Heart left ventricle (tissue), 13 donors: Measurements from ENCODE around the gene CPD.

Experiments used
- POLR2A ChIP-seq, 2 donors: fragments of 450-650 bp; IDR thresholded peaks; one replicate each; pipeline ENCODE4 v1.6.1; 2017; ENCODE audit warnings: antibody characterized with exemption in 2 of 2, mild to moderate bottlenecking in 2 of 2, moderate library complexity in 2 of 2
- TF ChIP-seq, protein P1 (sequence below), 12 donors: fragments of 200-600 bp; sonication (generic) in 4 of 12; IDR thresholded peaks; one replicate each; pipeline versions ENCODE4 v1.5.0 to v1.8.0; 2018 to 2022; ENCODE audit warnings: antibody characterized with exemption in 12 of 12, mild to moderate bottlenecking in 5 of 12
- donor health status: ischemic (EF 13 %, LVEDD 7.1; RV severe dilation, severe dysfunction).
- donor health status: DM: no; HTN: yes; CAD: no.
- donor health status: DM: no; HTN: no; CAD: no.
- donor health status: ischemic (EF 25% LVEDD 6.9; RV normal size, moderate dysfunction).
- donor health status: ischemic (EF 25% LVEDD 5.7; RV mildly dilated, moderate dysfunction).
- donor health status: ischemic (EF 35%, LVEDD 5.7; RV mildly dilated, moderate dysfunction).
- donor health status: nonischemic (EF 11% LVEDD 7.7; RV severe dilation, severe dysfunction).
- donor health status: DM: yes; HTN: yes; CAD: no.
- donor health status: PGD.
- donor health status: ischemic (EF 29% LVEDD 5.4; RV normal size, mild dysfunction).
- donor health status: nonischemic (EF 23%, LVEDD 6.1; RV moderate dilation, normal function).

- TF ChIP-seq, protein P1, sequence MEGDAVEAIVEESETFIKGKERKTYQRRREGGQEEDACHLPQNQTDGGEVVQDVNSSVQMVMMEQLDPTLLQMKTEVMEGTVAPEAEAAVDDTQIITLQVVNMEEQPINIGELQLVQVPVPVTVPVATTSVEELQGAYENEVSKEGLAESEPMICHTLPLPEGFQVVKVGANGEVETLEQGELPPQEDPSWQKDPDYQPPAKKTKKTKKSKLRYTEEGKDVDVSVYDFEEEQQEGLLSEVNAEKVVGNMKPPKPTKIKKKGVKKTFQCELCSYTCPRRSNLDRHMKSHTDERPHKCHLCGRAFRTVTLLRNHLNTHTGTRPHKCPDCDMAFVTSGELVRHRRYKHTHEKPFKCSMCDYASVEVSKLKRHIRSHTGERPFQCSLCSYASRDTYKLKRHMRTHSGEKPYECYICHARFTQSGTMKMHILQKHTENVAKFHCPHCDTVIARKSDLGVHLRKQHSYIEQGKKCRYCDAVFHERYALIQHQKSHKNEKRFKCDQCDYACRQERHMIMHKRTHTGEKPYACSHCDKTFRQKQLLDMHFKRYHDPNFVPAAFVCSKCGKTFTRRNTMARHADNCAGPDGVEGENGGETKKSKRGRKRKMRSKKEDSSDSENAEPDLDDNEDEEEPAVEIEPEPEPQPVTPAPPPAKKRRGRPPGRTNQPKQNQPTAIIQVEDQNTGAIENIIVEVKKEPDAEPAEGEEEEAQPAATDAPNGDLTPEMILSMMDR (IDR thresholded peaks at IDR 0.05), result no peak
- TF ChIP-seq POLR2A (IDR thresholded peaks at IDR 0.05), result no peak
Measured at GRCh38 chr17:30454635-30455034, 75.9 kb downstream of the CPD start.
